HepG2 (cell line): ENCODE results near the gene RAP1GAP2. TPM values are rescaled to one million over a fixed set of nuclear protein-coding genes. Genes with fewer than 3 reads are reported as not detected.
A peak's percentile ranks its signal among the peaks of the same experiment; 100 is the strongest.

Source experiments
- E2F5 ChIP-seq: sonication (generic); formaldehyde crosslinking; conservative IDR thresholded peaks from 2 replicates; pipeline ENCODE4 v1.4.0; 2020; ENCODE audit warnings: missing genetic modification reagents
- FOXK1 ChIP-seq: sonication (generic); formaldehyde crosslinking; IDR thresholded peaks from 2 replicates; pipeline ENCODE4 v1.4.0; 2020; ENCODE audit warnings: low read depth, missing genetic modification reagents, borderline replicate concordance
- GABPA ChIP-seq, 2 experiments: IDR thresholded peaks; 2 replicates each; pipeline ENCODE4 v1.6.1; 2011 to 2016; ENCODE audit warnings: low read depth in 2 of 2, low read length in 1 of 2, missing biosample characterization in 1 of 2, missing genetic modification characterization in 1 of 2
- MXD1 ChIP-seq: sonication (generic); formaldehyde crosslinking; IDR thresholded peaks from 2 replicates; pipeline ENCODE4 v1.4.0; 2020; ENCODE audit warnings: mild to moderate bottlenecking, missing genetic modification reagents
- PAXIP1 ChIP-seq: sonication (generic); formaldehyde crosslinking; conservative IDR thresholded peaks from 2 replicates; pipeline ENCODE4 v1.4.0; 2020; ENCODE audit warnings: mild to moderate bottlenecking, missing genetic modification reagents, moderate library complexity
- PREB ChIP-seq: sonication (generic); formaldehyde crosslinking; IDR thresholded peaks from 2 replicates; pipeline ENCODE4 v1.4.0; 2020; ENCODE audit warnings: missing genetic modification reagents
- SALL1 ChIP-seq: sonication (generic); formaldehyde crosslinking; IDR thresholded peaks from 2 replicates; pipeline ENCODE4 v1.8.0; 2022; ENCODE audit warnings: mild to moderate bottlenecking, missing genetic modification reagents
- YY1 ChIP-seq: IDR thresholded peaks from 2 replicates; pipeline ENCODE4 v1.6.1; 2011; ENCODE audit warnings: low read length, low read depth, moderate library complexity, mild to moderate bottlenecking; ENCODE audit not compliant: insufficient read depth, insufficient replicate concordance
- ZNF225 ChIP-seq: sonication (generic); formaldehyde crosslinking; IDR thresholded peaks from 2 replicates; pipeline ENCODE4 v1.4.0; 2020; ENCODE audit warnings: mild to moderate bottlenecking, missing genetic modification reagents
- ZNF501 ChIP-seq: sonication (generic); formaldehyde crosslinking; IDR thresholded peaks from 2 replicates; pipeline ENCODE4 v1.5.1; 2020; ENCODE audit warnings: mild to moderate bottlenecking, moderate library complexity, missing genetic modification reagents
- ZNF512 ChIP-seq: sonication (generic); formaldehyde crosslinking; IDR thresholded peaks from 2 replicates; pipeline ENCODE4 v1.4.0; 2020; ENCODE audit warnings: mild to moderate bottlenecking, missing genetic modification reagents
- ZNF570 ChIP-seq: sonication (generic); formaldehyde crosslinking; IDR thresholded peaks from 2 replicates; pipeline ENCODE4 v1.4.0; 2020; ENCODE audit warnings: mild to moderate bottlenecking, missing genetic modification reagents, borderline replicate concordance
- ZNF577 ChIP-seq: sonication (generic); formaldehyde crosslinking; IDR thresholded peaks from 2 replicates; pipeline ENCODE4 v1.4.0; 2020; ENCODE audit warnings: mild to moderate bottlenecking, low read depth, missing genetic modification reagents, borderline replicate concordance
- ZNF704 ChIP-seq: sonication (generic); formaldehyde crosslinking; IDR thresholded peaks from 2 replicates; pipeline ENCODE4 v1.8.1; 2023; ENCODE audit warnings: mild to moderate bottlenecking, inconsistent platforms, moderate library complexity, missing genetic modification reagents, borderline replicate concordance
- ZNF782 ChIP-seq: sonication (generic); formaldehyde crosslinking; IDR thresholded peaks from 2 replicates; pipeline ENCODE4 v1.4.0; 2020; ENCODE audit warnings: missing genetic modification reagents, mild to moderate bottlenecking, borderline replicate concordance
- ZNF841 ChIP-seq: sonication (generic); formaldehyde crosslinking; IDR thresholded peaks from 2 replicates; pipeline ENCODE4 v1.8.1; 2023; ENCODE audit warnings: missing genetic modification reagents, borderline replicate concordance
- ZSCAN29 ChIP-seq: sonication (generic); formaldehyde crosslinking; conservative IDR thresholded peaks from 2 replicates; pipeline ENCODE4 v1.4.0; 2020; ENCODE audit warnings: mild to moderate bottlenecking, missing genetic modification reagents
- polyA plus RNA-seq, 8 experiments: library from polyadenylated mRNA; depleted of rRNA in 3 of 8; stranded (reverse) in 7 of 8; unstranded in 1 of 8; fragments of >200 nt; fragmentation: Illumina TruSeq in 4 of 8; extraction: Trizol in 4 of 8; gene quantifications; 2 replicates each; pipeline versions ENCODE4 v1.2.1 to v1.2.3, GENCODE V29; 2011 to 2016; ENCODE audit warnings: low read depth in 4 of 8, missing spikeins in 1 of 8, mixed read lengths in 1 of 8; ENCODE audit not compliant: insufficient read depth in 1 of 8
- total RNA-seq, 5 experiments: library from RNA; depleted of rRNA; stranded (reverse); fragments of >200 nt; fragmentation: Illumina TruSeq; extraction: Trizol; gene quantifications; 2 replicates each; pipeline ENCODE4 v1.2.3, GENCODE V29; 2016; ENCODE audit warnings: low read depth in 1 of 5

RAP1GAP2 gene
- total and polyA plus RNA-seq, 2 of the 13 experiments (the other 11 are each of a cell fraction or from before 2014, with no cell fraction given), result 10.9 to 12.0 TPM

GRCh38 chr17:2867441-2868424 lies 71.5 kb downstream of the RAP1GAP2 start (continued):
- TF ChIP-seq PAXIP1 (CRISPR knock-in tag) (peak; percentile 61), YY1 (peak; percentile 16), ZNF577 (no peak), E2F5 (no peak), ZSCAN29 (CRISPR knock-in tag) (peak; percentile 66; the same call in 1 of the 2 replicates), ZNF570 (CRISPR knock-in tag) (no peak), PREB (no peak), ZNF704 (no peak), GABPA (IDR thresholded peaks at IDR 0.05; ENCODE audit: low read depth, low read length) (no peak), GABPA (CRISPR knock-in tag; IDR thresholded peaks at IDR 0.05; ENCODE audit: low read depth) (peak; percentile 8; the same call in 1 of the 2 replicates), ZNF841 (CRISPR knock-in tag) (no peak), ZNF501 (0 out of 2 replicates have a peak, but pooled peaks have one; percentile 7), ZNF512 (CRISPR knock-in tag) (no peak), ZNF782 (CRISPR knock-in tag) (peak; percentile 49; the same call in 1 of the 2 replicates), ZNF225 (CRISPR knock-in tag) (no peak), MXD1 (CRISPR knock-in tag) (no peak), FOXK1 (CRISPR knock-in tag) (no peak), SALL1 (CRISPR knock-in tag) (peak; percentile 11; the same call in 1 of the 2 replicates)
